Right renal pelvis (tissue), 4 donors: ENCODE measurements around the gene TEX51. TPM values are rescaled to one million over a fixed set of nuclear protein-coding genes. Genes with fewer than 3 reads are reported as not detected.
A peak's percentile ranks its signal among the peaks of the same experiment; 100 is the strongest.

ENCODE experiments used
- DNase-seq, 4 donors: peaks; one replicate each; pipeline ENCODE4 v3.0.0-alpha.2; 2013; ENCODE audit warnings: low read depth in 4 of 4, low spot score in 3 of 4, missing footprints in 1 of 4
- polyA plus RNA-seq, 4 donors: library from polyadenylated mRNA; unstranded; fragments of 120-200 nt; gene quantifications; one replicate each; pipeline ENCODE4 v1.2.1, GENCODE V29; 2013; ENCODE audit not compliant: insufficient read length in 4 of 4

Gene TEX51
- polyA plus RNA-seq, 4 donors: not detected

DNA sequence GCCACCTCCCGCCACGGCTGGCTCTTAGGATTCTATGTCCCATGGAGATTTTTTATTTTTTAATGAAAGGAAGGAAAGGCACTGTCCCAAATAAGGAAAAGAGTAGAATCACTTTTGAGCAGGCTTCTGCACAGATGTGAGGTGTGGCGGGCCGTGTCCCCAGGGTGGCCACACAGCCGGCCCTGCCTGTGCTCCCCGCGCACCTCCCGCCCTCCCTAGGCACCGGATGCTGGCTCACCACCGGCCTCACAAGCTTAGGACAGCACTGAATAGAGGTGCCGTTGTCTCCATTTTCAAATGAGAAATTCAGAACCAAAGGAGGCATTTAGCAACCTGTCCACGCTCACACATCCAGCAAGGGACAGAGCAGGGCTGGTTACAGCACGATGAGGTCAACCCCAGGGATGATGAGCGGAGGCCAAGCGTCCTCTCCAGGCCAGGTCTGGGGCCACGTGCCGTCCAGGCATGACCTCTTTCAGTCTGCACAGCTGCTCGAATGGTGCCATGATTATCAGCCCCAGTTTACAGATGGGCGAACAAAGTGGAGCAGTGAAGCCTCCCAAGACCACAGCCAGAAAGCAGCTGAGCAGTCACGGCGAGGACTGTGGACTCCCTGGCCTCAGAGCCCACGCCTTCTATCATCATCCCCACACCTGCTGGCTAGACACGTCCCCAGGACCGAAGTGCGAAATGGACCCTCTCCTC is 20.7 kb upstream of the TEX51 start:
- DNase-seq: no peak

GRCh38 chr2:126878601-126879000 is 20.1 kb upstream of the TEX51 start:
- DNase-seq: no peak

DNA sequence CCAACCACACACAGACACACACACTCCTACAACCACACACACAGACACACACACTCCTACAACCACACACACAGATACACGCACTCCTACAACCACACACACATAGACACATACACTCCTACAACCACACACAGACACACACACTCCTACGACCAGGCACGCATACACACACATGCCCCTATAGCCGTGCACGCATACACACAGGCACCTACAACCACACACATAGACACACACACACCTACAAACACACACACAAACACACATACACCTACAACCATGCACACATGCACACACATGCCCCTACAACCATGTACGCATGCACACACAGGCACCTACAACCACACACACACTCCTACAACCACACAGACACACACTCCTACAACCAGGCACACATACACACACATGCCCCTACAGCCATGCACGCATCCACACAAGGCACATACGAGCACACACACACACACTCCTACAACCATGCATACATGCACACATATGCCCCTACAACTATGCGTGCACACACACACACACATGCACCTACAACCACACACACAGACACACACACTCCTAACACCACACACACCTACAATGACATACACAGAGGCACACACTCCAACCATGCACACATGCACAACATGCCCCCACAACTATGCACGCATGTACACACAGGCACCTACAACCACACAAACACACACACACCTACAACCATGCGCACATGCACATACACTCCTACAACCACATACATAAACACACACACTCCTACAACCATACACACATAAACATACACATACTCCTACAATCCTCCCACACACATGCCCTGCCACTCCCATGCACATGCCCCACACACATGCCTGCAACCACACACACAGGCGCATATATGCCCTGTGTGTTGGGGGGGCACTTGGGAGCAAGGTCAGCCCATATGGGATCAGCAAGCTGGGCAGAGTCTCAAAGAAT is 19.1 kb upstream of the TEX51 start:
- DNase-seq: no peak

DNA sequence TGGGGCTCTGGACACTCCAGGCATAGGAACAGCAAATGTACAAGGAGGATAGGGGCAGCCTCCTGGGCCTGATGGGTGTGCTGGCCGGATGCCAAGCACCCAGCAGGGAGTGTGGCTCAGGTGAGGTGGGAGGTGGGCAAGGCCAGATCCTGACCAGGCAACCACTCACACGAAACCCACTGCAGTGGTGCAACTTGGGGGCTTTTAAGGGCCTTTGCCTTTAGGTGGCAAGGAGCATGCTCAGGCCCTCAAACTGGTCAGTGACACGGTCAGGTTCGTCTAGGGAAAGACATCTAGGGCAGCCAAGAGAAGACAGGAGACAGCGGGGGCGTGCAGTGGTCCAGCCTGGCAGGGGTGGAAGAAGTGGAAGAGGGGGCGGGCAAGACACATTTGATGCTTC is 18.4 kb upstream of the TEX51 start:
- DNase-seq: no peak

- no peak for DNase-seq
These were observed 17.9 kb upstream of the TEX51 start for GRCh38 chr2:126880817-126881216.

- DNase-seq: no peak
These were observed 17.1 kb upstream of the TEX51 start for GRCh38 chr2:126881591-126881990.

DNA sequence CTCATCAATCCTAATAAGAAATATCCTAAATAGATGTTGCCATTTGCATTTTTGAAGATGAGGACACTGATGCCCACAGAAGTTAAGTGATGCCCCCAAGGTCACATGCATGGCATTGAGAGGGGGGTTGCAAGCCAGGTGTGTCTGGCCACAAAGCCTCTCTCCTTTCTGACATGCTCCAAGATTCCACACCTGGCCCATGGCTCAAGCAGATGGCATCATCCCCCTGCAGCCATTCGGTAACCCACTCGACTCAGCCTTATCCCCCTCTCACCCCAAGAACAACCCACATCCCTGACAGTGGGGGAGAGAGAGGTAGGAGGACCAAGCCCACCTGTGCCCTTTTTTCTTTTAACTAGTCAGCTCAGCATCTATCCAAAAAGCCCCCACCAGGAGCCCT is 16.5 kb upstream of the TEX51 start:
- no peak for DNase-seq

DNA sequence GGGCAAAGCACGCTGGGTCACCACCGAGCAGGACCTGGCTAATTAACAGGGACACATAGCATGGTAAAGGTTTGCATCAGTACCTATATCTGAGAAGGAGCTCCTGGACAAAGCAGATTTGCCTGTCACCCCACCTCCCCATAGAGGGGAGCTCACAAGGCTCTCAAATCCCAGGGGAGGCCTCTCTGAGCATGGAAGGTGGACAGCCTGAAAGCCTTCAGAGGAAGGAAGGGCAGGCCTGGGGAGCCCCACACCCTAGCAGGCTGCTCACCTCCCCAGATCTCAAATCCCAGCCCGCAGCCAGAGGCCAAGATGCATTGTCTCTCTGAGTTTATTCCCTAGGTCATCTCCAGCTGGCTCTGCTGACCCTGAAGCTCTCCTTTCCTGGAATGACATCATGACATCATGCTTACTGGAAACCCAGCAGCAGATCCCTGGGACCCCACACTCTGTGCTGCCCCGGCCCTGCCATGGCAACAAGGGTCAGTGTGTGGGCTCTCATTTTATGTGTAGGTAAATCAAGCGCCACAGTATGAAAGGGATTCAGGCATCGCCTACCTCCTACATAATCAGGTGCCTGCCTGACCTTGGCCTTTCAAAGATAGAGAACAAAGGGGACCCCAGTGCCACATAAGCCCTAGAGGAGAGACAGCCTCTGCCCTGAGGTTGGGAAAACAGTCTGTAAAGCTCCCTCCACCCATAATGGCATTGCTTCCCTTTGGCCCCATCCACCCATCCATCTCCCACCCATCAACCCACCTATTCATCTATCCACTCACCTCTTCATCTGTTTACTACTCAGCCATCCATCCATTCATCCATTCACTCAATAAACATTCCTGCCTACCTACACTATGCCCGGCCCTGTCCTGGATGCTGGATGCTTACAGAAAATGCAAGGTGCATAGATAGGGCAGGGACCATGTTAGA is 15.7 kb upstream of the TEX51 start:
- no peak for DNase-seq

- no peak for DNase-seq
These were observed 15.0 kb upstream of the TEX51 start for GRCh38 chr2:126883666-126884040.

DNA sequence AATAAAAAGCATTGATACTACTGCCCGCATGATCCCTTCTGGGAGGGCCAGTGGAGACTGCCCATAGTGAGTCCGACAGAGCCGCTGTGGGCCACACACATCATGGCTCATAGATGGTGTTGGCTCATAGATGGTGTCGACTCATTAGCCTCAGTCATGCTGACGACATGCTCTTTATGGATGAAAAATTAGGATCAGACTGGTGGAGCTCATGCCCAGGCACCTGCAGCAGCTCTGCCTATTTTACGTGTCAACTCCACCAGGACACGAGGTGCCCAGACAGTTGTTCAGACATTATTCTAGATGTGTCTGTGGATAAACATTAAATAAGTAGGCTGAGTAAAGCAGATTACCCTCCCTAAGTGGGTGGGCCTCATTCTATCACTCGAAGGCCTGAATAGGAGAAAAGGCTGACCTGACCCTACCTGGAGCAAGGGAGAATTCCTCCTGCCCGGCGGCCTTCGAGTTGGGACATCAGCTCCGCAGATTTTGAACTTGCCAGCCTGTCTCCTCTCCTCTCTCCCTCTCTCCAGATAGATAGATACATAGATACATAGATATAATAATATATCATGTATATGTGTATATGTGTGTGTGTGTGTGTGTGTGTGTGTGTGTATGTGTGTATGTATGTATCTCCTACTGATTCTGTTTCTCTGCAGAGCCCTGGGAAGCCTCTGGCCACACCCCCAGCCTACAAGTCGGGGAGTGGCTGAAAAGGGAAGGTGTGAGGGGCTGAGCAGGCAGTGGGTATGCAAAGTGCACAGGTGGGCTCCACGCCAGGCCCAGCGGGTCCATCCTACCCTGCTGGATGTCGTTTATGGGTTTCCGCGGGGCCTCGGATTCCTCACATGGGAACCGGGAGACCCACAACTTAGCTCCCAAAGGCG is 13.6 kb upstream of the TEX51 start:
- no peak for DNase-seq

DNA sequence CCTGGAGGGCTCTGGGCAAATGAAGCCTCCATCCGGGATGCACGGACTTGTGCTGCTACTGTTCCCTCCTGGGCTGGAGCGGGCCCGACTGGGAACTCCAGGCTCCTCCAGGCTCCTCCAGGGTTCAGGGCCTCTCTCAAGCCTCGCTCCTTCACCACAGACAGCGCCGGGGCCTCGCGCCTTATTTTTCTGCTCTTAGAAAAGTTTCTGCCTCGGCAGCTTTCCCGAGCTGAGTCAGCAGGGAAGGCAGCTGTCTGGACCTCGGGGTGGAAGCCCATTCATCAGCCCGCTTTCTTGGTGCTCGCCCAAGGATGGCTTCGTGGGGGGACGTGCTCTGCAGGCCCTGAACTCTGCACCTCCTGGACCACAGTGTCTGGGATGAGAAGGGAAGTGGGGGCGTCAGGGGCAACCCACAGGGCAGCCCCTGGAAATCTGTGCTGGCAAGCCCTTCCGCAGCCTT is 12.9 kb upstream of the TEX51 start:
- DNase-seq: peak in 3 of 4 donors; percentile 9 to 42 (median 34)

DNA sequence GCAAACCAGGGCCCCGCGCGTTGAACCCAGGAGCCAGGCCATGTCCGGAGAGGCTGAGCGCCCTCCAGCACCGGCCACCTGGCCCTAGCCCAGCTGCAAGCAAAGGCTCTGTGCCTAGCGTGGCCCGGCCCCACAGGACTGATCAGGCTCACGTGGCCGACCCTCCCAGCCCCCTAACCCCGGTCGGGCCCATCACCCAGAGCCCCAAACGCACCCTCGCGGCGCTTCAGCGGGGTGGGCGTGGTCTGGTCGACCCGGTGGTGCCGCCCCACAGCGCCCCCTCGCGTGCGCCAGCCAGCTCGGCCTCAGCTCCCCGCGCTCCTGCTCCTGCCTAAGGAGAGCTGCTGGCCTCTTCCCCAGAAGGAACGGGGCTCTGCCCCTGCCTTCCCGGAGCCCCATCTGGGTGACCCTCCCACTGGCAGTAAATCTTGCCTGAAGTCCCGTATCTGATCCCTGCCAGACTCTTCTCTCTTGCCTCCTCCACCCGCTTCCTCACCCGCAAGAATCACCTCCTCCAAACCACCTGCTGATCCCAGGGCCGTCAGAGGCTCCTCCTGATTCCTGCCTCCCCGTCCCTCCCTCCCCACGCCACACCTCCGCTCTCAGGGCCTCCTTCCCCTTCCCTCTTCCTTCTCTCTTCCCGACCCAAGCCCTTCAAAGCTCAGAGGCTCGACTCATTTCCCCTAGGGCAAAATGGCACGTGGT is 12.3 kb upstream of the TEX51 start:
- DNase-seq: peak; percentile 50 to 74 (median 56)

- DNase-seq: no peak
These were observed 11.8 kb upstream of the TEX51 start for GRCh38 chr2:126886916-126887280.

DNA sequence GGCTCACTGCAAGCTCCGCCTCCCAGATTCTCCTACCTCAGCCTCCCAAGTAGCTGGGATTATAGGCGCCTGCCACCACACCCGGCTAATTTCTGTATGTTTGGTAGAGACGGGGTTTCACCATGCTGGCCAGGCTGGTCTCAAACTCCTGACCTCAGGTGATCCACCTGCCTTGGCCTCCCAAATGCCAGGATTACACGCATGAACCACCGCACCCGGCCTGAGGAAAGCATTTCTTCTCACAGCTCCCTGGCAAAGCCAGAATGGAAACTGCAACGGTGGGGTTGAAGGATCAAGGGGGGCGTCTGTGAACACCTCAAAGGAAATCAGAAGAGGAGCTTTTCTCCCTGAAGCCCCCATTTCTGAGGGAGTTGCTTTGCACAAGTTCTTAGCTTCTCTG is 11.2 kb upstream of the TEX51 start:
- DNase-seq: no peak

DNA sequence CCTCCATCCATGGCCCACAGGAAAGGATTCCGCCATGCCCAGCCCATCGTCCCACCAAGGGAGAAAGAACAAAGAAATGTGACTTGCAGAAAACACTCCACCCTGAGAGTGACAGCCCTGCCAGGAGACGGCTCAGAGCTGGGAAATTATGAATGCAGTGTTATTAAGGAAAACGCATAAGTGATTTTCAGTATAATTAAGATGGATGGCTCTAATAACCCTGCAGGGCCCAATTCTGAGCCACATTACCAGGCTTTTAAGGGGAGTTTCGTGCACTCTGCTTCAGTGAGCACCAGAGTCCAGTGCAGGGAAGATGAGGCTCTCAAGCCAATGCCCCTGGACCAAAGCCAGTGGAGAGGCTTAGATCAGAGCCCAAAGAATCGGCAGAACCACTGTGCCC is 10.6 kb upstream of the TEX51 start:
- no peak for DNase-seq

DNA sequence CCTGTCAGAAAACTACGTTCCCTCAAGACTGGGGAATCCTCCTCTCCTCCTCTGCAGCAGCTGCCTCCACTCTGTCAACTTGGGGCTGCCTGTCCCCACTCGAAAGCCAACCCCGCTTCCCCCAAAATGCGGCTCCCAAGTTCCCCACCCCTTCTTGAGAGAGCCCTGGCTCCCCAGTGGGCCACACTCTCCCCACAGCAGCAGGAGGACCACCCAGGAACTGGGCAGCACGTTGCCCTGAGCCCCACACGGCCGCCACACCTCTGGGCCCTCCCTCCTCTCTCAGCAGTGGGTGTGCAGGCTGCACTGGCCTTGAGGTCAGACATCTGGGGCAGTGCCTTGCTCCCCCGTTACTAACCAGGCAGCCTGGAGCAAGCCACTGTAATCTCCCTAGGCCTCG is 9.6 kb upstream of the TEX51 start:
- DNase-seq: no peak

DNA sequence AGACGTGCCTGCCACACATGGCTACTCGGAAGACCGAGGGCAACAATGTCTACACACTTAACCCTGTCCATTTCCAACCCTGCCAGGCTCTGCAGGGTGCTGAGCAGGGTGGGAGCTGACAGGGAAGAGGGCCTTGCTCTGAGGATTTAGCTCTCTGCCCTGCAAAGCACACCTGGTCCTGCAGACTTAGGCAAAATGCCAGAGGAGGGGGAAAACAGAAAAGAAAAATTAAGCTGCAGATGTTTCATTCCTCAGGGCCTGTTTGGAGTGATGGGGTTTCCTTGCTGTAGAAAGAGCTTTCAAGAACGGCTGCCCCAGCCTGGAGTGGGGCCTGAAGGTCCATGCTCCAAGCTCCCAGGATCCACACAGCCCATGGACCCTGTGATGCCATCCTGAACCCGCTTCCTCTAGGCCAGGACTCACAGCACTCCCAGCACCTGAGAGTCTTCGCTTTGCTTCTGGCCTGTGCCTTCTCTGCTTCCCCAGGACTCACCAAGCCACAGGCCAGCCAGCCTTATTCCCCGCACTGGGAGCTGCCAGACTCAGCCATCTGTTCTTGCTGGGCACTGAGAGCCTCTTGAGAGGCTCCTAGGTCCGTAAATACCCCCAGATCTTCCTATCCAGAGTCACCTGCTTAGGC is 9.1 kb upstream of the TEX51 start:
- no peak for DNase-seq

DNA sequence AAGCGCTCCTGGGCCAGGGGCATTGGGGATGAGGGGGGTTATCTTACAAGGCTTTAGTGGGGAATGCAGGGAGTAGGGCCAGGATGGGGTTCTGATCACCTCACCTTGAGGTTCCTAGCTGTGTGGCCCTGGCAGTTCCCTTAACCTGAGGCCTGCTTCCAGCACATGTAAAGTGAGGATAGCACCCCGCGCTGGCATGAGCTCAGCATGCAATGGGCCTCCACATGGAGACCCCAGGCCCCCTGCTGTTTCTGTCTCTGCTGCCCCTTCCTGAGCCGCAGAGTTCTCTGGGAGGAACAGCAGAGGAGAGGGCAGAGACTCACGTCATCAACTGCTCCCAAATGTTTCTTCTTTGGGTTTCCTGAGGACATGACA is 8.6 kb upstream of the TEX51 start:
- DNase-seq: no peak
